Testis (tissue), 2 donors: ENCODE results near the gene PROM2.

ENCODE experiments used
- POLR2A ChIP-seq: fragments of 450-650 bp; IDR thresholded peaks from one replicate; pipeline ENCODE4 v1.6.1; 2017; ENCODE audit warnings: antibody characterized with exemption, mild to moderate bottlenecking, moderate library complexity
- TF ChIP-seq, protein P1 (sequence below), 3 experiments: fragments of 450-650 bp in 2 of 3; fragments of 200-600 bp in 1 of 3; sonication (generic) in 1 of 3; IDR thresholded peaks; one replicate each; pipeline ENCODE4 v1.5.1; 2016 to 2019; ENCODE audit warnings: antibody characterized with exemption in 3 of 3, mild to moderate bottlenecking in 2 of 3, moderate library complexity in 1 of 3

DNA sequence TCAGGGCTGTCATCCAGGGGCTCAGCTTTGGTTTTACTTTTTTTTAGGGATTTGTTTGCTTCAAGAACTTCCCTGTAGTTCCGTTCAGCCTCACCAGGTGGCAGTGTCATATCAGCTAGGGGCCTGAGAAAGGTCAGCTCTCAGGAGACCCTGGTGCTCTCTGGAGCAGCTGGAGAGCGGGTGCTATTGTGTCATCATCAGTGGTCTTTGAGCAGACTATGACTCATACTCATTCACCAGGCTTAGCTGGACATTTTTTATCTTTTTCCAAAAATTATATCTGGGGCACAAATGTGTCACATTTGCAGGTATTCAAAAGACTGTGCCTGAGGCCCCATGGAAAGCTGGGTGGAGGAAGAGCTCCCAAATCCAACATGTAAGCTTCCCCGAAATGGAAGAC lies 42.5 kb upstream of the PROM2 start:
- TF ChIP-seq POLR2A, result no peak
- TF ChIP-seq, protein P1, sequence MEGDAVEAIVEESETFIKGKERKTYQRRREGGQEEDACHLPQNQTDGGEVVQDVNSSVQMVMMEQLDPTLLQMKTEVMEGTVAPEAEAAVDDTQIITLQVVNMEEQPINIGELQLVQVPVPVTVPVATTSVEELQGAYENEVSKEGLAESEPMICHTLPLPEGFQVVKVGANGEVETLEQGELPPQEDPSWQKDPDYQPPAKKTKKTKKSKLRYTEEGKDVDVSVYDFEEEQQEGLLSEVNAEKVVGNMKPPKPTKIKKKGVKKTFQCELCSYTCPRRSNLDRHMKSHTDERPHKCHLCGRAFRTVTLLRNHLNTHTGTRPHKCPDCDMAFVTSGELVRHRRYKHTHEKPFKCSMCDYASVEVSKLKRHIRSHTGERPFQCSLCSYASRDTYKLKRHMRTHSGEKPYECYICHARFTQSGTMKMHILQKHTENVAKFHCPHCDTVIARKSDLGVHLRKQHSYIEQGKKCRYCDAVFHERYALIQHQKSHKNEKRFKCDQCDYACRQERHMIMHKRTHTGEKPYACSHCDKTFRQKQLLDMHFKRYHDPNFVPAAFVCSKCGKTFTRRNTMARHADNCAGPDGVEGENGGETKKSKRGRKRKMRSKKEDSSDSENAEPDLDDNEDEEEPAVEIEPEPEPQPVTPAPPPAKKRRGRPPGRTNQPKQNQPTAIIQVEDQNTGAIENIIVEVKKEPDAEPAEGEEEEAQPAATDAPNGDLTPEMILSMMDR (IDR thresholded peaks at IDR 0.05), result peak in 2 of 3 experiments; percentile 45 to 51
